Colon (tissue), 2 donors: ENCODE data around the gene STX1A.

Source experiments
- FAIRE-seq: peaks from 2 replicates; lab custom pipeline; 2012; peaks lifted over from hg19 to GRCh38; lab: Jason Lieb, UNC
- donor health status: control.
- donor health status: control.

The STX1A gene

DNA sequence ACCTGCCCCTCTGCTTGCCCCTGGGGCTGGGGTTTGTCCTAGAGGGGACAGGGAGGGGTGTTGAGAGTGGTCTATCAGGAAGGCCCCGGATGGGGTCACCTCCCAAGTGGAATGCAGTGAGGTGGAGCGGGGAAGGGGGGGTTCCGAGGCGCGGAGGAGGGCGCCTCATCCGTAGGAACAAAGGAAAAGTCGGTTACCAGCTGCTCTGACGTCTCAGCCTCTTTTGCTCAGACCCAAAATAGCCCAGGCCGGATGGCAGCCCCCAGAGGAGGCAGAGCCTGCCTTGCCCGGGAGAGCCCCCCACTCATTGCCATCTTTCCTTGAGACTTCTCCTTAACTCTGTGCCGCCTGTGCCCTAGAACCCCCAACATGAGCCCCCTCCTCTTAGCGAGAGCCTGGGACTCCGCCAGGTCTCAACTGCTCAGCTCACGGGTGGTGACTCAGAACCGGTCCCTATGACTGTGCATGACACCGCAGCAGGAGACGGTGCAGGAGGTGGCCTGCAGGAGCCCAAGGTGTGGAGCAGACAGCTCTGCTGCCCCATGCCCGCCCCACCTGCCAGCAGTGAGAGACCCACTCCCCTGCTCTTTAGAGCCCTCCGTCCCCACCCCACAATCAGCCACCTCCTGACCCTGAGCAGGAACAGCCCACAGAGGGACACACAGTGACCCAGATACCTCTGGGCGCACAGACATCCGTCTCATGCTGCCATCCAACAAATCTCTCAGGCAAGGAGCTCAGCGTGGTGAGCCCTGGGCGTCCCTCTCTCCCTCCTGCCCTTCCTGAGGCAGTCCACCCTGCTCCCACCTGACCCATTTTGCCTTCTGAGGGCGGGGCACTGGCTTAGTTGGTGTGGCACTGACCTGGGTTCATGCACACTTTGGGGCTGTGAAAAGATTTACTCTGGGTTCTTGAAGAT is 13.1 kb downstream of the STX1A start:
- FAIRE-seq: no peak

DNA sequence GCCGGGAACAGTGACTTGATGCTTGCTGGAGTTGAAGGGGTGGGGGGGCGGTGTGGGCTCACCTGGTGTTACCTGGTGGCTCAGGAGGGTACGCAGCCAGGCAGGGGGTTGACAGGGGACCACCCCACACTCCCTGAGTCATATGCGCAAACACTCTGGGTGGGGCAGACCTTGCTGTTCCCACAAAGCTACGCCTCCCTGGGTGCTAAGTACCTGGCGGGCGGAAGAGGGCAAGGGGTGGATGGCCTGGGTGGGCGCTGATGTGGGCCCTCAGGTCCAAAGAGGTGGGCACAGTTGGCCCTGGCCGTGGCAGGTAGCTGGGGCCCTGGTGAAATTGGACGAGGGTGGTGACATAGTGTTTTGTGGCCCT is 13.9 kb downstream of the STX1A start:
- no peak for FAIRE-seq

DNA sequence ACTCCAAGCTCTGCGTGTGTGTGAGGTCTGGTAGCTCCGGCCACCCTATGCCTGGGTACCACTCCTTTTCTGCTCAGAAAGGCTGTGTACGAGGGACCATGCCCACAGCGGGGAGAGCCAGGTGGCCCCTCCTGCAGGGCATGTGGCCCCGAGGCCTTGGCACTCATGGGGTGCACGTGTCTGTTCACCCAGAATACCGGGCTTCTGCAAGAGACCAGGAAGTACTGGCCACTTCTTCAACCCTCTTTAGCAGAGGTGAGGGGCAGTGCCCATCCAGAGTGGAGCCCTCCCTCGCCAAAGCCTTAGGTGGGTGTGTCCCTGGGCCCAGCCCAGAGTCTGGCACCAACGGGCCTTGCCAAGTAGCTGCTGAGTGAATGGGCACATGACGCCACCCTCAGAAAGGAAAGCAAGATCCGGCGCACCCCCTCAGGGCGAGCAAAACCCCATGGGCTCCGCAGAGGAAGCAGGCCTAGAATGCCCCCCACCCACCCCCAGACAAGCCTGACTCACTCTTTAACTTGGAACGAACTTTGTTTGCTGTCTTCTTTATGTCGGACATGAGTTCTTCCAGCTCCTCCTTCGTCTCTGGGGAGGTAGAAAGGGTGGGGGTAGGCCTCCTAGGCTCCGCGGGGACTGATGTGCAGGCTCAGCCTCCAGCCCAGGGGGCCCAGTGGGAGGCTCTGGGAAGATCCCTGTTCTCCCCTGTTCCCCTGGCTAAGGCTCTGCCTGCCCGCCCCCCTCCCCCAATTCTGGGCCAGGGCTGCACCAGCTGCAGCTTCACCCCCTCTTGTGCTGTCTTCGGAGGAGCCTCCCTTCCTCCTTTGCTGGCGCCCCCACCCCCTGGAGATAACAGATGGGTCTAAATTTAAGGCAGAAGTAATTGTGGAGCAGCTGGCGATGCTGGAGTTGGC is 14.6 kb downstream of the STX1A start:
- no peak for FAIRE-seq

DNA sequence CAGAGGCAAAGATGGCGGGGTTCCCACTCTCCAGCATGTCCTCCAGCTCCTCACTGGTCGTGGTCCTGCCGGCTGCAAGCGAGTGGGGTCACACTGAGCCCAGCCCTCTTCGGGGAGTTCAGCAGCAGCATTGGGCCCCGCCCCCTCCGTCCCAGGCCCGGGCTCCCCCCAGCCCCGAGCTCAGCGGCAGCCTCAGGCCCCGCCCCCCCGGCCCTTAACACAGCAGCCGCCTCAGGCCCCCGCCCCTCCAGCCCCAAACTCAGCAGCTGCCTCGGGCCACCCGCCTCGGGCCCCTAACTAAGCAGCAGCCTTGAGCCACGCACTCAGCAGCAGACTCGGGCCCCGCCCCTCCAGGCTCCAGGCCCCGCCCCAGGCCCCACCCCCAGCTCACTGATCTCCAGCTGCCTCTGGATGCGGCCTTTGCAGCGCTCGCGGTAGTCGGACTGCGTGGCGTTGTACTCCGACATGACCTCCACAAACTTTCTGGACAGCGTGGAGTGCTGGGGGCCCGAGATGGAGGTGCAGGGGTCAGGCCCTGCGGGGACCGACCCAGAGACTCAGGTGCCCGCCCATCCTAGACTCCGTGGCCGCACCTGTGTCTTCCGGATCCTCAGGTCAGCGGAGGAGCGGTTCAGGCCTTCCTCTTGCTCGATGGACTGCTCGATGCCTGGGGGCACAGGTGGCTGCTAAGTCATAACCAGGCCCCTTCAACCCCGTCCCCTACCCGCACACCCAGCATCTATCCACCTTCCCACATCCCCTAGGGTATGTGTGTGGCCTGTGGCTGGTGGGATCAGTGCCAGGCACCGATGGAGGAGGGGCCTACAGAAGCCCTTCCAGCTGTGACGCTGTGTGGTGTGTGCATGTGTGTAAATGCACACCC is 15.5 kb downstream of the STX1A start:
- FAIRE-seq: no peak

DNA sequence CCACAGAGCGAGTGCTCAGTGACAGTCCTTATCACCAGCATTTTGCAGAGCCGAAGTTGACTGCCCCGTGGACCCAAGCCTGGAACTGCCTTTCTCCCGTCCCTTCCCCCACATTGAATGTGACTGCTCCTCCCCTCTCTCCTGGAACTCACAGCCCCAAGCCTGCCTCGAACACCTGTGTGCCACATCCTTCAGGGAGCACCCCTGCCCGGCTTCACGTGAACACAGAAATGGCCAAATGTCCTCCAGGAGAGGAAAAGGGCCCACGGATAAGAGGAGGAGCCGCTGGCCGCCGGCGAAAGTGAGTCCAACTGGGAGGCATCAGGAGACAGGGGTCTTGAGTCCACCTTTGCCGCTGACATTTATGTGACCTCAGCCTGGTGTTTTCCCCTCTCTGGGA is 16.2 kb downstream of the STX1A start:
- FAIRE-seq: no peak

DNA sequence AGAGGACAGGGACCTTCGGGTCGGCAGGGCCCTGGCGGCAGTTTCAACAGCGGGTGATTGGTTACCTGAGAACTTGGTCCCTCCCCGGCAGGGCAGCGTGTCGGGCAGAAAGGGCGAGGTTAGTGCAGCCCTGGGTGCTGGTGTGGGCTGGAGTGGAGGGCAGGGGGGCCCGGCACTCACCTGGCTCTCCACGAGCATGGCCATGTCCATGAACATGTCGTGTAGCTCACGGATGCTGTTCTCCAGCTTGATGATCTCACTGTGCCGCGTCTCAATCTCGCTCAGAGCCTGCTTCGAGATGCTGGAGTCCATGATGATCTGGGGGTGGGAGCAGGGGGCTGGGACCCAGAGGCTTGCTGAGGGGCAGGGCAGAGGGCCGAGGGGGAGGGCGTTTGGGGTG is 16.8 kb downstream of the STX1A start:
- no peak for FAIRE-seq

DNA sequence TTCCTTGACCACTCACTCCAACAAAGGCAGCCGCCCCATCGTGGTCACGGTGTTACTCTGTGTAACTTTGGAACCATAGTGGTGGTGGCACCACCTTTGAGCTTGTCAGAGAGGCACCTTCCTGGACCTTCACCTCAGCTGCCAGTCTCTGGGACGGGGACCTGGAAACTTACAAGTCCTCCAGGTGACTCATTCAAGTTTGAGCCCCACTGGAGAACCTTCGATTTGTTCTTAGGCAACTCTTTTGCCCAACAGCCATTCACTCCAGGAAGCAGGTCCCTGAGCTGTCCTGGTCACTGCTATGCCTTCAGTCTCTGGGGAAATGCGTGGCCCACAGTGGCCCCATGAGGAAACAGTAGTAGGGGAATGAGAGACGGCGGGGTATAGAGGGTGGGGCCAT is 17.2 kb downstream of the STX1A start:
- no peak for FAIRE-seq

DNA sequence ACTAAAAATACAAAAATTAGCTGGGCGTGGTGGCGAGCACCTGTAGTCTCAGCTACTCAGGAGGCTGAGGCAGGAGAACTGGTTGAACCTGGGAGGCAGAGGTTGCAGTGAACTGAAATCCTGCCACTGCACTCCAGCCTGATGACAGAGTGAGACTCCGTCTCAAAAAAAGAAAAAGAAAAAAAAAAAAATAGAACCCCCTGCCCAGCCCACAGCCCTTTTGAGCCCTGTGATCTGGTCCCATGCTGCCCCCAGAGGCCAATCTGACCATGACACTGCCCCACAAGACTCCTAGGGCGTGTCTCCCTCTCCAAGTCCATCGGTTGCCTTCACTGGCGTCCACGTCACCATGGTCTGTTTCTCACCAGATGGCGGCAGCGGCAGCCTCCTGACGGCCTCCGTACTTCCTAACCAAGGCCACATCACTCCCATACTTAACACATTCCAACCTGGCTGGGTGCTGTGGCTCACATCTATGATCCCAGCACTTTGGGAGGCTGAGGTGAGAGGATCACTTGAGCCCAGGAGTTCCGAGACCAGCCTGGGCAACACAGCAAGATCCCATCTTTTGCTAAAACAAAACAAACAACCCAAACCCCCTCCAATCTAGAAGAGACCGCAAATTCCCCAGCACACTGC is 18.0 kb downstream of the STX1A start:
- no peak for FAIRE-seq

DNA sequence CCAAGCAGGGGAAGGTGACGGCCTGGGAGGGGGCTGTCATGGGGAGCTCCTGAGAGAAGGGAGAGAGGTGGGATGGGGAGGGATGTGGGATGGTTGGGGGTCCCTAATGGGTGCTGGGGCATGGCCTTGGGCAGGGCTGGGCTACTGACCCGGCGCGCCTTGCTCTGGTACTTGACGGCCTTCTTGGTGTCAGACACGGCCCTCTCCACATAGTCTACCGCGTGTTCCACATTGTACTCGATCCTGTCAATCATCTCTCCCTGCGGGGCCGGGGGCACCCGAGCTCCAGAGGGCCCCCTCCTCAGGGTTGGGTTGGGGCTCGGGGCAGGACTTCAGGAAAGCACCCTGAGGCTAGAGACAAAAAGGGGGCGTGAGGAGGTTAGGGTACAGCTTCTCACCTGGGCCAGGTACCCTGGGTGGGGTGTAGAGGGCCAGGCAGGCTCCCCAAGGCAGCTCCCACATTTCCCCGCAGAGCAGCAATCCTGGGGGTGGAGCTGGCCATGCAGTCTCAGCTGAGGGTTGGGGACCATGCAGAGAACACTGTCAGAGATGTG is 18.8 kb downstream of the STX1A start:
- FAIRE-seq: no peak

DNA sequence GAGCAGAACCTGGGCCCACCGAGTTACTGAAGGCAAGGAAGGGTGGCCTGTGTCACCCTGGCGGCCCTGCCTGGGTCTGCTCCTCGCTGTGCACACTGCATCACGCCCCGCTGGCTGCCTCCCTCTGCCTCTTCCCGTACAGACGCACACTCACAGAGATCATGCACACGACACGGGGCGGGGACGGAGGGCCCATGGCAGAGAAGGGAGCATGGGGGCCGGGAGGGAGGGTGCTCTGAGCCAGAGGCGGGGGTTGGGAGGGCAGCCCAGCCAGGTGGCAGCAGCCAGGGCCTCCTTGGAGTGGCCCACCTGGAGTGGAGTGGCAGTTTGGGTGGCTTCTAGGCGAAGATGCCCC is 19.4 kb downstream of the STX1A start:
- no peak for FAIRE-seq

DNA sequence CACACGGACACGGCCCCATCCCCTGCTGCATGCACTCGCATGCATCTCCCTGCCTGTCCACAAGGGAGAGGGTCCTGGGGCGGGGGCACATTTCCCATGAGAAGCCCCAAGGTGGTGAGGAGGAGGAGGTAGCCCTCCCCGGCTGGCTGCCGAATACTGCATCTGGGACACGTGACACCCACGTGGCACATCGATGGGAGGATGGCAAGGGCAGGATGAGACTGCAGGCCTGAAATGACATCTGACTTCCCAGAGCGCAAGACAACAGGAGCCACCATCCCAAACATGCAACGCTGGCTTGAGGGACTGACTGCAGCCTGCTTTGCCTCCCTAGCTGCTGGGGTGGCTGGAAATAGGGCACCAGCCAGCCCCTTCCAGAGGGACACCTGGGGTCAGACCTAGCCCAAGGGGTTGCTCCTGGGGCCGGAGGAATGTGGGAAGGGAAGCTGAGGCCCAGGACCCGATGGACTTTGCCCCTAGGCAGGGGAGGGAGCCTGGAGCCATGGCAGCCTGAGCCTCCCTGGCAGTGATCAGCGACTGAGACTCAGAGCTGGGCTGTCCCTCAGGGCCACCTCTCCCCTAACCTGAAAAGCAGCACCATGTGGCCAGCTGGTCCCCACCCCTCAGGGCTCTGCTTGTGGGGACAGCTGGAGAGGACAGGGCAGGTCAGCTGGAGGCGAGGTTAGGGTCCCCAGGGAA is 19.9 kb downstream of the STX1A start:
- no peak for FAIRE-seq

DNA sequence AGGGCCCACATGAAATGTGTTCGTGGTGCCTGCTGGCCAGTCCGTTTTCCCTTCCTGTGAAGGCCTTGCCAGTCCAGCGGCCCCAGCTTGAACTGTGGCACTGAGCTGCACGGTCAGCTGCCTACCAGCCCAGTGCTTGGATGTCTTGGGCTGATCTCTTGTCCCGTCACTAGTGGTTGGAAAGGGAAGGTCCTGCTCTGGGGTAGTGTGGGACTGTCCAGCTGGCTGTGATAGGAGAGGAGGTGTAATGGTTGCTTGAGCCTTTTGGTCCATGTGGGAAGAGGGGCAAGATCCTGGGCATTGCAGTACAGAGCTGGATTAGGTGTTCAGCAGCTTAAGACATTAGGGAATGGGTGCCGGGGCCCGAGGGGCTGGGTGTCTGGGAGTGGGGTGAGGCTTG is 21.1 kb downstream of the STX1A start:
- no peak for FAIRE-seq

DNA sequence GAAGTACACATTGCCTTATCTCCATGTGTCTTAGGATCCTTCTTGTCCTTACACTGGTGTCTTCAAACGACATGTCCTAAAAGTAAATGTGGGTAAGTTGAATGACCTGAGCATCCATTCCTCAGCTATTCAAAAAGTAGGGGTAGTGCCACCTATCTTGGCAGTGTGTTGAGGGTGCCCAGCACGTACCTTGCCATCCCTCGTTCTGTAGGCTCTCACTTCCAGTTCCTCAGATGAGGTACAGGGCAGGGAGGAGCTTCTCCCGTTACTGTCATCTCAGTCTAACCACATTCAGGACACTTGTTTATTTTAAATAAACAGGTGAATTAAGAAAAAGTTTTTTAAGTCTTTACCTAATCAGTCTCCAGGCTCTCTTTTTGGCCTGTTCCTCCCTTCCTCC is 23.1 kb downstream of the STX1A start:
- no peak for FAIRE-seq

DNA sequence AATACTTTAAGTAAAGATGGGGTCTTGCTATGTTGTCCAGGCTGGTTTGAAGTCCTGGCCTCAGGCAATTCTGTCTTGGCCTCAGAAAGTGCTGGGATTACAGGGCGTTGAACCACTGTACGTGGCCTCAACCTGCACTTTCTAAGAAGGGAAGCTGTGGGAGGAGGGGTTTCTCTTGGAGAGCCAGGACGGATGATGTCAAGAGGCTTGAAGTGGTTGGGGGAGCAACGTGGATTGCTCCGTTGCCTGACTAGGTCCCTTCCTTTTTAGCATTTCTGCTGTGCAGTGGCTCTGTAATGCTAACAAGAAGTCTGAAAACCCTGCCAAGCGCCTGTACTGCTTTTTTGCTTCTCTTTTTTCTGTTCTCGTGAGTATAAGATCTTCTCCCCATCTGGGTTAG is 28.8 kb downstream of the STX1A start:
- no peak for FAIRE-seq

DNA sequence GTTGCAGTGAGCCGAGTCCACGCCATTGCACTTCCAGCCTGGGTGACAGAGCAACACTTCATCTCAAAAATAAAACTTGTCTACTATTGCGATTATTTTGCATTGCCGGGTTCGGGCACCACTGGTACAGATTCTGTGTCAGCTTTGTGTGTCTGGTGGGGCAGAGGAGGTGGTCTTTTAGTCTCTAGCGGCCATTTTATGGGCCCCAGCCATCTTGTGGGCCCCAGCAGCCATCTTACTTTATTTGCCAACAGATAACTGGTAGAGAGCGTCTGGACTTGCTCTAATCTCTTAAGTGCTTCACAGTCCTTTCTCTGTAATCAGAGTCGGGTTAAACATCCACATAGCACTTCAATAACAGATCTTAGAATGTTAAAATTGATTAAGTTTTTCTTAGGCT is 31.2 kb downstream of the STX1A start:
- FAIRE-seq: no peak

DNA sequence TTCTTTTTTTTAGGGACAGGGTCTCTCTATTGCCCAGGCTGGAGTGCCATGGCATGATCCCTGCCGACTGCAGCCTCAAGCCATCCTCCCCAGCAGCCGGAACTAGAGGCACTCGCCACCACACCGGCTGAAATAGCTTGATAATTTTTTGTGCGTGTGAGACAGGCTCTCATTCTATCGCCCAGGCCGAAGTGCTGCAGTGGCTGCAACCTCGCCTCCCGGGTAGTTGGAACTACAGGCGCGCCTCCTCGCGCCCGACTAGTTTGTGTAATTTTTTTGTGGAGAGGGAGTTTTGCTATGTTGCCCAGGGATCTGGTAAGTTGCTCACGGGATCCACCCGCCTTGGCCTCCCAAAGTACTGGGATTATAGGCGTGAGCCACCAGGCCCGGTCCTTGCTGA is 34.2 kb downstream of the STX1A start:
- FAIRE-seq: no peak

DNA sequence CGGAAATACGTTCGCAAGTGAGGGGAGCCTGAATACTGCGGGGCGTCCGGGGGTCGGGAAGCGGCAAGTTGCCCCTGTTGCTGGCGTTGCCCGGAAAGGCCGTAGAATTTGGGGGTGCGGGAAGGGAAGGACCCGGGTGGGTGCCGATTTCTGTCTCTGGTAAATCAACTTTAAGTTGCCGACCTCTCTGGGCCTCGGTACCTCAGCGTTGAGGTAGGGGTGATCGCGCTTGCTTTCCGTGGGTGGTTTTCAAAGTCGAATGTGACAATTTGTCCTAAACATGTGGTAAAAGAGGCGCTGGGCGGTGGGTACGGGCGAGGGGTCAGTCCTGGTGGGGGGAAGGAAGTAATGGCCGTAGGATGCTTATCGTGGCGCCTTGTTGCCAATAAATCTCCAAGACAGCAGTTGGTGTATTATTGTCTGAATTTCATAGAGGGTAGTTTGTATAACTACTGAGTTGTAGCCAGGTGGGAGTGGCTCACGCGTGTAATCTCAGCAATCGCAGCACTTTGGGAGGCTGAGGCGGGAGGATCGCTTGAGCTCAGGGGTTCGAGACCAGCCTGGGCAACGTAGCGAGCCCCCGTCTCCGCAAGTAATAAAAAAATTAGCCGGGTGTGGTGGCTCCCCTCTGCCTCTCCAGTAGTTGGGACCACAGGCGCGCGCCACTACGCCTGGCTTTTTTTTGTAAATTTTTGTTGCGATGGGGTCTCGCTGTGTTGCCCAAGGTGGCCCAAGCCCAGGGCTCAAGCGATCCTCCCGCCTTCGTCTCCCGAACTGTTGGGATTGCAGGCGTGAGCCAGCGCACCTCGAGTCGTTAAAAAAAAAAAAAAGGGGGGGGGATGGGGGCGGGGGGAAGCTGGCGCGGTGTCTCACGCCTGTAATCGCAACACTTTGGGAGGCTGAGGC is 35.4 kb downstream of the STX1A start:
- no peak for FAIRE-seq

DNA sequence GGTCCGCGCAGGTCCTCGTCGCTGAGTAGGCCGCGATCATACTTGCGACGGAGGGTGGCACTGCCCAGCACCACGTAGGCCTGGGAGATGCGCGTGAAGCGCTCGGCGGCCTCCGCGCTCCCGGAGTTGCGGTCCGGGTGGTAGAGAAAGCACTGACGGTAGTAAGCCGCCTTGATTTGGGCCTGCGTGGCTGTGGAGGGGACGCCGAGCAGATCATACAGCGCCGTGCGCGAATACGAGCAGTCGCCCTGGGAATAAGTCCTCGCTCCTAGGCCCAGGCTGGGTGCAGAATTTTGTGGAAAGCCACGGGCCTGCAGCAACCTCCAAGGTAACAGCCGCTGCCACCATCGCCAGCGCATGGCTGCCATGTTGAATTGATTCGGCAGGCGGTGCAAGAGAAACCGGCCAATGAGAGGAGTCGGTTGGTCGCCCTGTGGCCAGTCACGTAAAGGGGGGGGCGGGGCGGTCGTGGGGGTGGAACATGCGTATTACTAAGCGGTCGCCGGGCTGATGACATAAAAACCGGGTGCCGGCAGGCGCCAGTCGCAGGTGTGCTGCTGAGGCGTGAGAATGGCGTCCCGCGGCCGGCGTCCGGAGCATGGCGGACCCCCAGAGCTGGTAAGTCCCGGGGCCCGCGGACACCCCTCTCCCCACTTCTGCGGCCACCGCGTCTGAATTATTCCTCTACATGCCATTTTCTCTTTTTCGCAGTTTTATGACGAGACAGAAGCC is 36.2 kb downstream of the STX1A start, which contains the start of the genes BUD23 and DNAJC30:
Gene BUD23, plus strand, starts transcription at position 542 of the 732 bp plus-strand sequence. Its CDS starts 29 bp downstream, at position 571.
Gene DNAJC30, minus strand, starts transcription at position 398 of the 732 bp plus-strand sequence. Its CDS starts 30 bp downstream, at position 368.
- FAIRE-seq: no peak

DNA sequence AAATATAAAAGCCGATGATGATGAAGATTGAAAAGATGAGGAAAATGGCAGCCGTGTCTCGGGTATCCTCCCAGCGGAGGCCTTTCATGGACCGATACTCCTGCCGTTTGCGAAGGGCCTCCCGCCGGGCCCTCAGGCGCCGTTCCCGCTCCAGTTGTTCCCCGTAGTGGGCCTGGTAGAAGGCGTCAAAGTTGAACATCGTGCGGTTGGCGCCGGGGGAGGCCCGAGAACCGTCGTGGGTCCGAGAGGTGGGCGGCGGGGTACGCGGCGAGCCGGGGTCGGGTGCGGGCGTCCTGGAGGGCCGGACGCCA is 36.8 kb downstream of the STX1A start:
- FAIRE-seq: no peak
